ENCODE data around the gene KCTD15.

- TF ChIP-seq POLR2A (IDR thresholded peaks at IDR 0.05; ENCODE audit: low read depth, low read length), result no peak
- TF ChIP-seq TAF1 (IDR thresholded peaks at IDR 0.05; ENCODE audit: borderline replicate concordance, low read depth, low read length), result no peak
Measured at GRCh38 chr19:33794683-33795369, 1.8 kb upstream of the KCTD15 start.

Data from GM12892 (cell line).